ENCODE data around the gene BMPR1B.
"Not testable (repeated sequence)": the region's sequence is repeated elsewhere in the genome, so short reads cannot be mapped to it uniquely, and the experiment has no call there.

The BMPR1B gene

DNA sequence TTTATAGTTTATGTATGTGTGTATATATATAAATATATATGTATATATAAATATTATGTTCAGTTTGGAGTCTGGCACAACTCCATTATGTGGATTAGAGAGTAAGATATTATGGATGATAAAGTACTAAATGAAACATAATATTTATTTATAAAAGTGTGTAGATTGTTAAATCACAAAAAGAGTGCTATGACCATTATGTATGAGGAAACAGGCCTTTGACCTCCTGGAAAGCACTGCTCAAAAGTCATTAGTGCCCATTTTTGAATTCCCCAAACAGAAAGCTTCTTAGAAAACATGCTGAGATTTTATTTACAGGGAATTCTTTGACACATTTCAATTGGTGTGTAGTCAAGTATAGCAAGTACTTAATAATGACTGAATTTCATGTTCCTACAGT lies 399.8 kb downstream of the BMPR1B start:
- DNase-seq = no peak

GRCh38 chr4:95158045-95158444 lies 400.3 kb downstream of the BMPR1B start:
- no peak for DNase-seq

DNA sequence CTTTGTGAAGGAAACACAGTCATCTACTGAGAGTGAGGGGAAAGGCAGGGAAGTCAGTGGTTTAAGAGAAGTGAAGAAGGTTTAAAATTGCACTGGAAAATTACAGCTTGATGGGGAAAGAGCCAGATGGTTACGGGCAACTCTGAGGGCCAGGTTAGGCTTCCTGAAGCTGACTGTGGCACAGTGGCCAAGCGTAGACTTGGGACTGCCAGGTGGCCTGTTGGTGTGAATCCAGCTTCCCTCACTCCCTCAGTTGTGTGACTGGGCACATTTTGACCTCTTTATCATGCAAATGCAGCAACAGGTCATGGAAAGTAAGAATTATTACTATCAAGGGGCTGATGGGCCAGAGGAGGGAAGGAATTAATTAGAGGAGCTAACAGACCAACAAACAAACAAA lies 400.9 kb downstream of the BMPR1B start:
- DNase-seq = no peak

DNA sequence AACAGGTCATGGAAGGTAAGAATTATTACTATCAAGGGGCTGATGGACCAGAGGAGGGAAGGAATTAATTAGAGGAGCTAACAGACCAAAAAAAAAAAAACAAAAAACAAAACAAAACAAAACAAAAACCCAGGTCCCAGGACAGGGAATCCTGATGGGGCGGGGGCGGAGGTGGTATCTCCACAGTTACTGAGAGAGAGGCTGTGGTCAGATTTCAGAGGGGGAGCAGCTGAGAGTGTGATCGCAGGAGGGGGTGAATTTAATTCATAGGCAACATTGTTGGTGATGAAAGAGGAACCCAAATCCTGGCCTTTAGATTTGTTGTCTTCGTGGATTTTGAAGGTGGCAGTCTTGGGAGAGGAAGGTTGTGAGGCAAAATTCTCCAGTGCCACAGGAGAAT lies 401.6 kb downstream of the BMPR1B start:
- no peak for DNase-seq

DNA sequence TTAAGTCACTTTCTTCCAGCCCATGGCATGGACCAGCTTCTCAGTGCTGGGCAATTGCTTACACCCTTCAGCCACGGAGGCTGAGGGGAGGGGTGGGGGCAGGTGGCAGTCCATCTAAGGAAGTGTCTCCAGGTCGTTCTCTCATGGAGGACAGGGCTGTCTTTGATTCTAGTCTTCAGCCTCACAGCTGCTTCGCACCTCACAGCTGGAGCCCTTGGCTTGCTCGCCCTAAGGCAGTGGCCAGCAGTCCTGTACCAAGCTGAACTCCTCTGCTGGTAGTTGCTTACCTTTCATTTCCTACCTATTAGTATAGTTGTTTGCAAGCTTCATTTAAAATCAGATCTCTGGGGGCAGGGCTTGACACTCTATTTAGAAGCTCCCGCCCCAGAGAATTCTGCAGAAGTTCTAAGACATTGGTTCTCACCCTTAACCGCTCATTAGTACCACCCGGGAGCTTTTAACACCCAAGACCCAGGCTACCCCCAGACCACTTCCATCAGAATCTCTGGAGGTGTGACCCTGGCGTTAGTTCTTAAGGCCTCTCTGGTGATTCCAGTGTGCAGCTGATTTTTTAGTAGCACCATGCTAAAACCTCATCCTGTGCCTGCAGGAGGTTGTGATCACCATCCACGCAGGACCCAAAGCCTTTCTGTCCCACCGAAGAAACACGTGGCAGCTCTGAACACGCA lies 404.2 kb downstream of the BMPR1B start:
- no peak for DNase-seq

GRCh38 chr4:95162867-95163266 lies 405.1 kb downstream of the BMPR1B start:
- no peak for DNase-seq

DNA sequence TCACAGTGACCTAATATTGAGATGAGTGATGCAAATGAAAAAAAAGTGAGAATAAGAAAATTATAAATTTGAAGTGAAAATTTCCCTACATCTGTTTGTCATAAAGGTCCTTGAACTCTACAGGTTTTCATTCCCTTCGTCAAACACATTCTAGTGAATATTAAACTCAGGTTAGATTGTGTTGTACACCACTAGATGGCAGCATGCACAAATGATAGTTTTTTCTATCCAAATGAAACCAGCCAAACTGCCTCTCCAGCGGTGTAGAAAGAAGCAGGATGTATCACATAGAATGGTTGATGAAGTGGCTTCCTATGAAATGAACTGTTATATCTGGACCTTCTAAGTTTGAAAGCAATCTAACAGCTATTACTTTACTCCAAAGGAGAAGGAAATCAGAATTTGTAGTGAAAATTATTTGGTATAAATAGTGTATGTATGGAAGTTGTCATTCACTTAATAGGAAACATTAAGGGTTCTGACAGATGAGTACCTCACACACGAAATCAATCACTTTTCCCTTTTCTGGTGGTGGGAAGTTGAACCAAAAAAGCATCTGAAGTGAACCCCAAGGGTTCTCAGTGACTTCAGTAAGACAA lies 408.3 kb downstream of the BMPR1B start:
- DNase-seq = peak; percentile 77

- peak; percentile 54 for DNase-seq
Observed at GRCh38 chr4:95167805-95168204, 410.1 kb downstream of the BMPR1B start.

DNA sequence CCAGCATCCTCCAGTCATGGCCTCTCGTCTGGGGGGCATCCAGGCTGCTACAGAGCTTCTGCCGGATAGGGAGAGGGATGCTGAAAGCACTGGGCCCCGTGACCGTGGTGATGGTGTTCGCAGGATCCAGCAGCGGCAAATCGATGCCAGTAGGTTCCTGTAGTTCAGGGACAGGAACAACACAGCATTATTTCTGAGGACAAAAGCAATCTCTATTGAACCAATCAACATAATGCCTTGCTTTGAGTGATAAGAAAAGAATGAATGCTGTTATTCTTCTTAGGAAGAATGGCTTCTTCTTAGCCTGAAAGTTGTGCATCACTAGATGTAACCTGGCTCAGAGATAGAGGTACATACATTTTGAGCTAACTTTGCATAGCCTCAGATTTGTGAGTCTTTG lies 412.4 kb downstream of the BMPR1B start:
- DNase-seq = no peak

- DNase-seq = not testable (repeated sequence)
Observed at GRCh38 chr4:95171377-95171776, 413.6 kb downstream of the BMPR1B start.

DNA sequence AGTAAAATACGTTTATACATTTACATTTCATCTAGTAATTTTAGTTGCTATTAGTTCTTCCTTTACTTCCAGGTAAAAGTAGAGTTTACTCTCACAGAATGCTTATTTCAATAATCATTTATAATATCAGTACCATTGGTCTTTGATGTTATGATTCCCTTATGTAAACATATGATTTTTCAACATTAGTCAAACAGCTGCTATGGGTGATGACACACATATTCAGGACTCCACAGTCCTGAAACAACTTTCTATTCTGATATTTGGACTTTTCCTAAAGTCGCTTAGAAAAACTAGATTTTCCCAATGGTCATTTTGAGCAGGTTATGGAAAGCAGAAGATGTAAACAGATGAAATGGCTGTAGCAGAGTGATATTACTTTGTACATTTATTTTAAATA lies 421.2 kb downstream of the BMPR1B start:
- no peak for DNase-seq

DNA sequence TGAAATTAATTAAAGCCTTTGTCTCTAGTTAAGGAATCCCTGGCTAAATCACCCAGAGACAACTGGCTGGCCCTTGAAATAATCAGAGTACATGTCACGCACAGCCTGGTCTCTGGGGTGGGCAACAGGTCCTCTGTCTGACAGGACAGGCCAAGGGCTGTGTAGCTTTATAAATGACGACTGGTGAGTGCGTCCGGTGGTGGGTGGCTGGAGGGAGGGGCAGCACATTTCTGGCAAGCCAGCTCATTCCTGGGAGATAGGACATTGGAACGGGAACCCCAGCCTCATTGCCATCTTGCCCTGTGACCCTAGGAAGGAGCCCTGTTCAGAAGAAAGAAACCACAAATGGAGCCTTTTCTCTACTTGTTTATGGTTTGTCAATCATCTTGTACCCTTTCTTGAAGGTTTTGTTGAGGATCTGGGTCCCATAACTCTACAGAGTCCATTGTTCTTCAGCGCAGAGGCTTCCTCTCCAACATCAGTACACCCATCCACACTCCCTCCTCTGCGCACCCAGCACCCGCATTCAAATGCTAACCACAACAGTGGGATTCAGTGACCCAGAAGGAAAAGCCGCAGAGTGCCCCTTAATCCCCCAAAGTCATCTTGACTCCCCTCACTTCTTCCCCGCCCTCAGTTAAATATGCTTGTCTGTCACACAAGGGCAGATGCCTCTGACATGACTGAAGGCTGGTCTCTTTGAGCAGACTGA lies 422.9 kb downstream of the BMPR1B start:
- no peak for DNase-seq

DNA sequence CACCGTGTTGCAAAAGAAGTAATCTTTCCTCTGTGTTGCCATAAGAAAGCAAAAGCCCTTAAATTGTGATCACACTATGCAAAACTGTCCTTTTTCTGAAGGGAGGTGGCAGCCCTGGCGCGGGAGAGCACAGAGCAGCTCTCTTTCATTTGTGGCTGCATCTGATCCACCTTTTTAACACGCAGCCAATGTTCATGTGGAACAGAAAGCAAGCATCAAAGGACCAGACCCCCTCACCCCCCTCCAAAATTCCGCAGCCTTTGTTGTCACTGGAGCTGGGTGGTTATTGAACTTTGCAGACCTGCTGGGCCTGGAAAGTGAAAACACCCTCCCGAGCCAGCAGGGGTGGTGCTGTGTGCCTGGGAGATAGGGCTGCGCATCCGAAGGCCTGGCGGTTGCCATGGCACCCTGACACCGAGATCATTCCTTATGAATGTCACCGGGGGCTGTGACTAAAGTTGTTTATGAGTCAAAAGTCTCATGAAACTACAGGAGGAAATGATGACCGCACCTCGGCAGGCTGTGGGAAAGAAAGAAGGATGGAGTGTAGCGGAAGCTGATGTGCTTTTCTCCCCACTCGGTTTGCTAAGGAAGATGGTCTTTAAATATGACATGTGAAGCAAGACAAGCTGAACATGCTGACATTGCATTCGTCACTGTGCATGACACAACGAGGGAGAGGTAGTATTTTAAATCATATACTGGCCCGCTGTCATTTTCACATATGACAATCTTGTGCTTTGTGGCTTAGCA lies 423.7 kb downstream of the BMPR1B start:
- DNase-seq = peak; percentile 34

DNA sequence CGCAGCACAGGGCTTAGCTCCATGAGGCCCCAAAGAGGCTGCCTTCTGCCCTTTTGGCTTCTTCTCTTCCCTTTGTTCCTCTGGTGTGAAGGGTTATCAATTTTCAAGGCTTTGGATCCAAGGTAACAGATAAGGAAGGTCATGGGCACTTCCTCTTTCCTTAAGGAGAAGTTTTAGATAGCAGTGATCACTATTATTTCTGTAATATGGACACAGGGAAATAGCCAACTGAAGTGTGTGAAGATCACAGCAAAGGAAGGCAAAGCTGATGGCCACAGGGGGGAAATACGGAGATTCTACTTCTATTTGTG lies 424.2 kb downstream of the BMPR1B start:
- DNase-seq = no peak

GRCh38 chr4:95183656-95184408 lies 426.1 kb downstream of the BMPR1B start:
- DNase-seq = no peak

GRCh38 chr4:95186666-95187065 lies 428.9 kb downstream of the BMPR1B start:
- no peak for DNase-seq

GRCh38 chr4:95188701-95189370 lies 431.1 kb downstream of the BMPR1B start:
- DNase-seq = no peak

DNA sequence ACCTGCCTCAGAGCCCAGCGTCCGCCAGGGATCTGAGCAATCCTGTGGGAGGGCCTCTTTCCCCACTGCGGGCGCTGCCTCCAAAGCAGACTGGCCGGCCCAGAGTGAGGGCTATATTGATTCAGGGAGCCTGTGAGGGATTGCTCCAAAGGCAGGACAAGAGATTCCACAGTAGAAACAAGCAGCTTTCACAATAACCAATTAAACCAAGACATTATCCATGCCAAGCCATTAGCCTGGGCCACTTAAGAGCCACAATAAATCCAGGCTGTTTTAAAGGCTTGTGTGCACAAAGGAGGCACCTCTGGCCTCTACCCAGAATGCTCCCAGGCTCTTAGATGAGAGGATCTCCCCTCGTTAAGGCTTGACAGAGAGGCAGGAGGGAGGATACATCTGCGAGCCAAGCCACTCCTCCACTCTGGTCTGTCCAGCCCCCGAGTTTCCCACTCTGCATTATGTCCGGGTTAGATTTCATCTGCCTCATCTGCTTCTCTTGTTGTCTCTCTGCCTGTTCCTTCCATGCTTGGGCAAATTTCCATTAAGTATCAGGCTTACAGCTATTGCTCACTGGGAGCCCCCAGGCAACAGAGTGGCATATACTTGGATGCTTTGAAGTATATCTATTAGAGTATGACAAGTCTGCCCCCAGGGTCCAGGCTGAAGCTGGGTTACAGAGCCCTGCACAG lies 433.1 kb downstream of the BMPR1B start:
- DNase-seq = no peak

GRCh38 chr4:95191537-95191936 lies 433.8 kb downstream of the BMPR1B start:
- DNase-seq = no peak

DNA sequence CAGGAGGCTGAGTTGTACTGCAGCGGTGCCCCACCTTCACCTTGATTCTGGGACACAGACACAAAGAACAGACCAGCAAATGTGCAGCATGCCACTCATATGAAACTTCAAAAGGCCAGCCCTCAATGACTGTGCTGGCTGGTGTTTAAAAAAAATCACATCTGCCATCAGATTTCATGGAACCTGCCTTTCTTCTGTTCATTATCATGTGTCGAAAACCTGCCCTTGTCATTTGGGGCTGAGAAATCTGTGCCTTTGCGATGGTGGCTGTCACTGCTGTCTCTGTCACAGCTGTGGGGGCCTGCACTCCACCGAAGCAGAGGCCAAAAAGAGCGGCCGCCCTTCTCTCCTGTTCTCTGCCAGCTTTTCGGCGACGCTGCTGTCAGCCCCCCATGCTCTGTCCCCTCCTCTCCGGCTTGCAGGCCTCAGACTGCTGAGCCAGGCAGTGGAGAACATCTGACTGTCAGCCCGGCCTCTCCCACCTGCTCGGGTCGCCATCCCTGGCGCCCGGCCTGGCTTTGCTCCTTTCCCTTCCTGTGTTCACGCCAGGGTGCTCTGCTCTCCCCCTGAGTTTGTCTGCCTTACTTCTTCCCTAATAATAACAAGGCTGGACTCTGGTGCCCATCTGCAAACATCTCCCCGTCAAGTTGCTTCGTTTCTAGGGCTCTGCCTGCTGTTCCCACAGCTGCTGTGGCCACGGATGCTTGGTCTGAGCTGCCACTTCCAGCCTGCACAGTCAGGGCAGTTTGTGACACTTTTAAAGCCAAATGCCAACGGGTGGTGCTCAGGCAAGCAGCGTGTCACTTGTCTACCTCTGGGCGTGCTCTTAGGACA lies 435.9 kb downstream of the BMPR1B start:
- DNase-seq = no peak

- DNase-seq = no peak
Observed at GRCh38 chr4:95197353-95197752, 439.6 kb downstream of the BMPR1B start.

Data from suppressor macrophage treated with lipopolysaccharide for 4 hours (primary cell).